ENCODE results near the gene CDH13.

CDH13 gene

GRCh38 chr16:83100679-83101078, 473.9 kb downstream of the CDH13 start:
- TF ChIP-seq ZNF274 (IDR thresholded peaks at IDR 0.05; ENCODE audit: low read depth, low read length), result no peak
- H3K4me3 ChIP-seq (ENCODE audit: low read length), result no peak overlapping the region

GRCh38 chr16:83102336-83102735, 475.6 kb downstream of the CDH13 start:
- TF ChIP-seq ZNF274 (IDR thresholded peaks at IDR 0.05; ENCODE audit: low read depth, low read length), result no peak
- no peak overlapping the region for H3K4me3 ChIP-seq (ENCODE audit: low read length)

GRCh38 chr16:83105279-83106077, 478.7 kb downstream of the CDH13 start:
- no peak for TF ChIP-seq ZNF274 (IDR thresholded peaks at IDR 0.05; ENCODE audit: low read depth, low read length)
- H3K4me3 ChIP-seq (ENCODE audit: low read length), result no peak overlapping the region

GRCh38 chr16:83109490-83110125, 482.8 kb downstream of the CDH13 start:
- no peak for TF ChIP-seq ZNF274 (IDR thresholded peaks at IDR 0.05; ENCODE audit: low read depth, low read length)
- no peak overlapping the region for H3K4me3 ChIP-seq (ENCODE audit: low read length)

GRCh38 chr16:83110269-83110668, 483.5 kb downstream of the CDH13 start:
- TF ChIP-seq ZNF274 (IDR thresholded peaks at IDR 0.05; ENCODE audit: low read depth, low read length), result no peak

GRCh38 chr16:83113317-83113716, 486.5 kb downstream of the CDH13 start:
- no peak for TF ChIP-seq ZNF274 (IDR thresholded peaks at IDR 0.05; ENCODE audit: low read depth, low read length)

More at GRCh38 chr16:83110269-83110668, 483.5 kb downstream of the CDH13 start:
- H3K4me3 ChIP-seq (ENCODE audit: low read length), result no peak overlapping the region

GRCh38 chr16:83113811-83114210, 487.0 kb downstream of the CDH13 start:
- H3K4me3 ChIP-seq (ENCODE audit: low read length), result no peak overlapping the region
- TF ChIP-seq ZNF274 (IDR thresholded peaks at IDR 0.05; ENCODE audit: low read depth, low read length), result no peak

More at GRCh38 chr16:83113317-83113716, 486.5 kb downstream of the CDH13 start:
- no peak overlapping the region for H3K4me3 ChIP-seq (ENCODE audit: low read length)

GRCh38 chr16:83115491-83116232, 488.9 kb downstream of the CDH13 start:
- no peak for TF ChIP-seq ZNF274 (IDR thresholded peaks at IDR 0.05; ENCODE audit: low read depth, low read length)
- H3K4me3 ChIP-seq (ENCODE audit: low read length), result no peak overlapping the region

- TF ChIP-seq ZNF274 (IDR thresholded peaks at IDR 0.05; ENCODE audit: low read depth, low read length), result no peak
Measured at GRCh38 chr16:83116274-83116892, 489.6 kb downstream of the CDH13 start.

GRCh38 chr16:83117810-83118209, 491.0 kb downstream of the CDH13 start:
- no peak for TF ChIP-seq ZNF274 (IDR thresholded peaks at IDR 0.05; ENCODE audit: low read depth, low read length)

More at GRCh38 chr16:83116274-83116892, 489.6 kb downstream of the CDH13 start:
- H3K4me3 ChIP-seq (ENCODE audit: low read length), result no peak overlapping the region

GRCh38 chr16:83118365-83118764, 491.6 kb downstream of the CDH13 start:
- TF ChIP-seq ZNF274 (IDR thresholded peaks at IDR 0.05; ENCODE audit: low read depth, low read length), result no peak
- no peak overlapping the region for H3K4me3 ChIP-seq (ENCODE audit: low read length)

More at GRCh38 chr16:83117810-83118209, 491.0 kb downstream of the CDH13 start:
- no peak overlapping the region for H3K4me3 ChIP-seq (ENCODE audit: low read length)

GRCh38 chr16:83125999-83126568, 499.3 kb downstream of the CDH13 start:
- TF ChIP-seq ZNF274 (IDR thresholded peaks at IDR 0.05; ENCODE audit: low read depth, low read length), result no peak
- no peak overlapping the region for H3K4me3 ChIP-seq (ENCODE audit: low read length)

GRCh38 chr16:83128041-83128440, 501.3 kb downstream of the CDH13 start:
- TF ChIP-seq ZNF274 (IDR thresholded peaks at IDR 0.05; ENCODE audit: low read depth, low read length), result no peak
- H3K4me3 ChIP-seq (ENCODE audit: low read length), result no peak overlapping the region

- no peak overlapping the region for H3K4me3 ChIP-seq (ENCODE audit: low read length)
- TF ChIP-seq ZNF274 (IDR thresholded peaks at IDR 0.05; ENCODE audit: low read depth, low read length), result no peak
Measured at GRCh38 chr16:83130039-83130438, 503.3 kb downstream of the CDH13 start.
